KMS-11 (cell line): ENCODE data around the gene CFAP74.

Experiments used
- H2AFZ ChIP-seq: fragments of 200-600 bp; sonication (generic); 2 replicates; pipeline ENCODE4 v1.6.1; 2016; ENCODE audit warnings: antibody characterized with exemption, mixed run types, low read depth
- H3K27ac ChIP-seq: fragments of 200-600 bp; sonication (generic); 2 replicates; pipeline ENCODE4 v1.6.1; 2016; ENCODE audit warnings: mild to moderate bottlenecking, mixed run types
- H3K27me3 ChIP-seq: fragments of 200-600 bp; sonication (generic); 2 replicates; pipeline ENCODE4 v1.6.1; 2017; ENCODE audit warnings: mild to moderate bottlenecking, low read depth, mixed run types, moderate library complexity; ENCODE audit not compliant: insufficient read depth
- H3K36me3 ChIP-seq: fragments of 200-600 bp; sonication (generic); 2 replicates; pipeline ENCODE4 v1.6.1; 2017; ENCODE audit warnings: mild to moderate bottlenecking, mixed run types; ENCODE audit not compliant: insufficient read depth
- H3K4me1 ChIP-seq: fragments of 200-600 bp; sonication (generic); 2 replicates; pipeline ENCODE4 v1.6.1; 2016; ENCODE audit warnings: mild to moderate bottlenecking, low read depth, mixed run types; ENCODE audit not compliant: poor library complexity, severe bottlenecking
- H3K4me2 ChIP-seq: fragments of 200-600 bp; sonication (generic); 2 replicates; pipeline ENCODE4 v1.7.0; 2016; ENCODE audit warnings: mild to moderate bottlenecking, mixed run types
- H3K4me3 ChIP-seq: fragments of 200-600 bp; sonication (generic); IDR thresholded peaks from 2 replicates; pipeline ENCODE4 v1.6.1; 2017; ENCODE audit warnings: low read depth, low read length, mixed read lengths; ENCODE audit not compliant: insufficient read depth
- H3K79me2 ChIP-seq: fragments of 200-600 bp; sonication (generic); 2 replicates; pipeline ENCODE4 v1.6.1; 2016; ENCODE audit warnings: low read depth, mixed run types; ENCODE audit not compliant: insufficient read depth
- H3K9ac ChIP-seq: fragments of 200-600 bp; sonication (generic); 2 replicates; pipeline ENCODE4 v1.6.1; 2016; ENCODE audit warnings: mild to moderate bottlenecking, mixed run types
- H4K20me1 ChIP-seq: fragments of 200-600 bp; sonication (generic); 2 replicates; pipeline ENCODE4 v1.6.1; 2016; ENCODE audit warnings: mild to moderate bottlenecking, mixed run types; ENCODE audit not compliant: insufficient read depth
- TF ChIP-seq, protein P1 (sequence below): fragments of 200-600 bp; sonication (generic); conservative IDR thresholded peaks from 2 replicates; pipeline ENCODE4 v1.6.1; 2017; ENCODE audit warnings: low read depth, mild to moderate bottlenecking, antibody characterized with exemption, low read length, moderate library complexity, mixed read lengths

Gene CFAP74

DNA sequence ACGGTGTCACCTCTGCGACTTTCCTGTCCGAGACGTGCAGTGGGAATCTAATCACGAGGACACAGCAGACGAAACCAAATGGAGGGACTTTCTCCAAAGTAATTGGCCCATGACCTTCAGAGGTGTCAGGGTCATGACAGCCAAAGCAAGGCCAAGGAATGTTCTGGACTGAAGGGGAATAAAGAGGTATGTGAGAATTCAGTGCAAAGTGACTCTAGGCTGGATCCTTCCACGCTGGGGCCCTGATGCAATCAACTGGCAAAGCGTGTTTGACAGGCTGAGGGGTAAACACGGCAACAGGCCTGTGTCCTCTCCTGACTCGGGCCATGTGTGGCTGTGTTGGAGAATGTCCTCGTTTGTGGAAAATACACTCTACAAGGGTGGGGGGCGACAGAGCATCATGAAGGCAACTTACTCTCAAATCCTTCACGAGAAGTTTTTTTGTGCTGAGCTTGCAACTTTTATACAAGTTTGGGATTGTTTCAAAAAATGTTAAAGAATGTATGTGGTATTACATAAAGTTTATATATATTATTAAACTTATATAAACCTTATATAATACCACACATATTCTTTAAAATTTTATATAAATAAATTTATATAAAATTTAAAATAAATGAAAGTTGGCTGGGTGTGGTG lies 1.7 kb downstream of the CFAP74 start:
- Histone ChIP-seq H3K27ac (no peak overlapping the region), H2AFZ (no peak overlapping the region), H3K4me2 (no peak overlapping the region)

GRCh38 chr1:2000850-2001249 lies 2.7 kb downstream of the CFAP74 start:
- Histone ChIP-seq H3K27me3 (peaks cover 94% of the 10 kb centered on the region), H4K20me1 (no peaks in the 10 kb centered on the region), H3K9ac (no peak overlapping the region), H3K4me1 (no peaks in the 10 kb centered on the region), H3K36me3 (no peaks in the 10 kb centered on the region), H3K79me2 (no peaks in the 10 kb centered on the region), H3K27ac (no peak overlapping the region), H3K4me3 (no peak overlapping the region), H2AFZ (no peak overlapping the region), H3K4me2 (no peak overlapping the region)
- TF ChIP-seq, protein P1, sequence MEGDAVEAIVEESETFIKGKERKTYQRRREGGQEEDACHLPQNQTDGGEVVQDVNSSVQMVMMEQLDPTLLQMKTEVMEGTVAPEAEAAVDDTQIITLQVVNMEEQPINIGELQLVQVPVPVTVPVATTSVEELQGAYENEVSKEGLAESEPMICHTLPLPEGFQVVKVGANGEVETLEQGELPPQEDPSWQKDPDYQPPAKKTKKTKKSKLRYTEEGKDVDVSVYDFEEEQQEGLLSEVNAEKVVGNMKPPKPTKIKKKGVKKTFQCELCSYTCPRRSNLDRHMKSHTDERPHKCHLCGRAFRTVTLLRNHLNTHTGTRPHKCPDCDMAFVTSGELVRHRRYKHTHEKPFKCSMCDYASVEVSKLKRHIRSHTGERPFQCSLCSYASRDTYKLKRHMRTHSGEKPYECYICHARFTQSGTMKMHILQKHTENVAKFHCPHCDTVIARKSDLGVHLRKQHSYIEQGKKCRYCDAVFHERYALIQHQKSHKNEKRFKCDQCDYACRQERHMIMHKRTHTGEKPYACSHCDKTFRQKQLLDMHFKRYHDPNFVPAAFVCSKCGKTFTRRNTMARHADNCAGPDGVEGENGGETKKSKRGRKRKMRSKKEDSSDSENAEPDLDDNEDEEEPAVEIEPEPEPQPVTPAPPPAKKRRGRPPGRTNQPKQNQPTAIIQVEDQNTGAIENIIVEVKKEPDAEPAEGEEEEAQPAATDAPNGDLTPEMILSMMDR, result no peak

More for the DNA sequence above, 1.7 kb downstream of the CFAP74 start:
- peaks cover 94% of the 10 kb centered on the region for H3K27me3 ChIP-seq
- no peaks in the 10 kb centered on the region for H3K36me3 ChIP-seq
- no peak overlapping the region for H3K9ac ChIP-seq
- TF ChIP-seq, protein P1, result no peak
- no peaks in the 10 kb centered on the region for H3K4me1 ChIP-seq
- no peaks in the 10 kb centered on the region for H4K20me1 ChIP-seq
- H3K79me2 ChIP-seq, result no peaks in the 10 kb centered on the region
- no peak overlapping the region for H3K4me3 ChIP-seq

DNA sequence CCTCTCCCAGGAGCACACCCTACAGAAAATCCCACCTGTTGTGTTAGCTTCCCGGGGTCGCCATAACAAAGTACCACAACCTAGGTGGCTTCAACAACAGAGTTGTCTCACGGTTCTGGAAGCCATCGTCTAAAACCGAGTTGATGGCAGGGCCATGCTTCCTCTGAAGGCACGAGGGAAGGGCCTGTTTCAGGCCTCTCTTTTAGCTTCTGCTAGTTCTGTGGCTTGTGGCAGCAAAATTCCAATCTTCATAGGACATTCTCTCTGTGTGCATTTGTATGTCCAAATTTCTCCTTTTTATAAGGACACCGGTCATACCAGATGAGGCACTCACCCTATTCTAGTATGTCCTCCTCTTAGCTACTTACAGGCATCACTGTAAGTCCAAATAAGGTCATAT lies 3.2 kb downstream of the CFAP74 start:
- H3K4me1 ChIP-seq, result no peaks in the 10 kb centered on the region

DNA sequence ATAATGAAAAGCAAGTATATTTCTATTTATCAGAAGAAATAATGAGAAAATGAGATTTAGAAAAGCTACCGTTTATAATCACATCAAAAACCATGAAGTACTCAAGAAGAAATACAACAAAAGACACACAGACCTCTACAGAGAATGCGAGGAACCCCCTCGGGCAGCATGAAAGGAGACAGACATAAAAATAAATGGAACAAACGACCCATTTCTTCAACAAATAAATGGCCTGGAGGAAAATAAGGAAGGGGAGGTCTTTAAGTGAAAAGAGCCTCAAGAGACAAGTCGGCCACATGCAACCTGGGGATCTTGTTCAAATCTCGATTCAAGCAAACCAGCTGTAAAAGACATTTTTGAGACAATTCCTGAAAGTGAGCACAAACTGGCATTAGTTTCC lies 6.0 kb downstream of the CFAP74 start:
- Histone ChIP-seq H3K36me3 (no peaks in the 10 kb centered on the region), H4K20me1 (no peaks in the 10 kb centered on the region), H3K9ac (no peak overlapping the region), H2AFZ (no peak overlapping the region), H3K27me3 (peaks cover 96% of the 10 kb centered on the region), H3K4me1 (no peaks in the 10 kb centered on the region), H3K4me2 (no peak overlapping the region), H3K27ac (no peak overlapping the region), H3K79me2 (no peaks in the 10 kb centered on the region), H3K4me3 (no peak overlapping the region)
- TF ChIP-seq, protein P1, result no peak

More for the DNA sequence above, 3.2 kb downstream of the CFAP74 start:
- H3K9ac ChIP-seq, result no peak overlapping the region
- H2AFZ ChIP-seq, result no peak overlapping the region
- H3K4me3 ChIP-seq, result no peak overlapping the region
- H3K36me3 ChIP-seq, result no peaks in the 10 kb centered on the region
- TF ChIP-seq, protein P1, result no peak
- H3K4me2 ChIP-seq, result no peak overlapping the region
- peaks cover 95% of the 10 kb centered on the region for H3K27me3 ChIP-seq
- H3K79me2 ChIP-seq, result no peaks in the 10 kb centered on the region
- H3K27ac ChIP-seq, result no peak overlapping the region
- no peaks in the 10 kb centered on the region for H4K20me1 ChIP-seq
